K562 (cell line): ENCODE results near the gene AMBRA1. TPM values are rescaled to one million over a fixed set of nuclear protein-coding genes. Genes with fewer than 3 reads are reported as not detected.

Experiments used
- ATAC-seq: fragments of 200-7000 bp; cut with Tn5 transposase; 3 replicates; pipeline ENCODE4 v1.9.1; 2020; ENCODE audit warnings: moderate library complexity
- BruUV-seq: library from RNA; stranded (reverse); fragments of 400-500 nt; replicated peaks from 2 replicates; lab custom pipeline; 2021; lab: Mats Ljungman, UMichigan
- CTCF ChIA-PET: fragments of 300-600 bp; formaldehyde crosslinking; extraction: SDS; loops from one replicate; lab custom pipeline; 2021; ENCODE audit warnings: low intra/inter-chr PET ratio; lab: Yijun Ruan, JAX
- POLR2A ChIA-PET: fragments of 300-600, 350-650 bp; sonication (Branson Sonifier 250); formaldehyde crosslinking; extraction: SDS; loops from one replicate; lab custom pipeline; 2021; ENCODE audit warnings: antibody characterized with exemption, inconsistent platforms; lab: Yijun Ruan, JAX
- DNase-seq, 4 experiments: peaks; one replicate each; pipeline versions ENCODE4 v3.0.0 to v3.0.0-alpha.2; 2011 to 2018; ENCODE audit warnings: low spot score in 3 of 4, mixed read lengths in 3 of 4; ENCODE audit errors: extremely low read depth in 1 of 4
- FAIRE-seq: peaks from 2 replicates; lab custom pipeline; 2011; peaks lifted over from hg19 to GRCh38; lab: Jason Lieb, UNC
- H2AFZ ChIP-seq: 2 replicates; pipeline ENCODE4 v1.6.0; 2011; ENCODE audit warnings: low read depth, low read length, control low read depth, inconsistent platforms
- H3K27ac ChIP-seq: fragments of 200-600 bp; 3 replicates; pipeline ENCODE4 v1.8.0; 2011; ENCODE audit warnings: low read depth, mild to moderate bottlenecking, control low read depth, inconsistent platforms, low read length, moderate library complexity, mixed read lengths; ENCODE audit errors: extremely low read depth
- H3K27me3 ChIP-seq, 2 experiments: fragments of 300-600 bp in 1 of 2; 2 replicates in 1 of 2; 3 replicates in 1 of 2; pipeline versions ENCODE4 v1.6.0 to v1.8.0; 2011; ENCODE audit warnings: inconsistent platforms in 2 of 2, low read length in 2 of 2, mild to moderate bottlenecking in 1 of 2, mixed read lengths in 1 of 2, moderate library complexity in 1 of 2; ENCODE audit not compliant: control insufficient read depth in 2 of 2, insufficient read depth in 2 of 2
- H3K36me3 ChIP-seq: fragments of 300-600 bp; 3 replicates; pipeline ENCODE4 v1.8.0; 2011; ENCODE audit warnings: mild to moderate bottlenecking, low read length, inconsistent platforms; ENCODE audit not compliant: control insufficient read depth, insufficient read depth
- H3K4me1 ChIP-seq, 2 experiments: fragments of 200-600 bp in 1 of 2; replicated peaks in 1 of 2; 2 replicates in 1 of 2; 3 replicates in 1 of 2; pipeline versions ENCODE4 v1.5.1 to v1.8.0; 2011; ENCODE audit warnings: inconsistent platforms in 2 of 2, low read length in 2 of 2, mild to moderate bottlenecking in 1 of 2, mixed read lengths in 1 of 2, moderate library complexity in 1 of 2; ENCODE audit not compliant: control insufficient read depth in 2 of 2, insufficient read depth in 2 of 2
- H3K4me2 ChIP-seq: 2 replicates; pipeline ENCODE4 v1.6.1; 2011; ENCODE audit warnings: low read length, control low read depth, inconsistent platforms, mixed read lengths; ENCODE audit not compliant: insufficient read depth
- H3K4me3 ChIP-seq: fragments of 200-600 bp; sonication (generic), shearing (Covaris generic); 2 replicates; pipeline ENCODE4 v1.5.1; 2016; ENCODE audit warnings: control low read depth, inconsistent platforms
- H3K79me2 ChIP-seq: fragments of 200-600 bp; 3 replicates; pipeline ENCODE4 v1.8.0; 2011; ENCODE audit warnings: low read length, inconsistent platforms; ENCODE audit not compliant: control insufficient read depth, insufficient read depth
- H3K9ac ChIP-seq, 2 experiments: 2 replicates each; pipeline versions ENCODE4 v1.6.0 to v1.6.1; 2011; ENCODE audit warnings: low read depth in 2 of 2, low read length in 2 of 2, control low read depth in 1 of 2, inconsistent platforms in 1 of 2, mild to moderate bottlenecking in 1 of 2, mixed read lengths in 1 of 2; ENCODE audit not compliant: insufficient read depth in 1 of 2
- H3K9me1 ChIP-seq: one replicate; pipeline ENCODE4 v1.6.0; 2011; ENCODE audit warnings: inconsistent platforms, mild to moderate bottlenecking, low read length, moderate library complexity; ENCODE audit not compliant: control insufficient read depth, insufficient read depth
- H3K9me3 ChIP-seq: replicated peaks from 2 replicates; pipeline ENCODE4 v1.5.1; 2011; ENCODE audit warnings: low read depth, low read length, inconsistent platforms; ENCODE audit not compliant: control insufficient read depth, insufficient read depth
- H4K20me1 ChIP-seq: replicated peaks from 2 replicates; pipeline ENCODE4 v1.6.1; 2011; ENCODE audit warnings: low read length, inconsistent platforms, mixed read lengths; ENCODE audit not compliant: control insufficient read depth, insufficient read depth
- FOSL1 ChIP-seq: fragments of 200-800 bp; sonication (Bioruptor generic); conservative IDR thresholded peaks from 2 replicates; pipeline ENCODE4 v1.6.1; 2016; ENCODE audit warnings: missing genetic modification characterization, missing compliant biosample characterization
- HNRNPL ChIP-seq: fragments of 200-400 bp; formaldehyde crosslinking; IDR thresholded peaks from 2 replicates; pipeline ENCODE4 v1.6.1; 2017; ENCODE audit warnings: low read depth, mild to moderate bottlenecking, low read length
- KLF13 ChIP-seq: fragments of 450-650 bp; IDR thresholded peaks from 2 replicates; pipeline ENCODE4 v1.6.1; 2016; ENCODE audit warnings: missing genetic modification characterization, low read depth, mild to moderate bottlenecking, missing compliant biosample characterization, moderate library complexity, borderline replicate concordance
- POLR2G ChIP-seq: fragments of 200-400 bp; formaldehyde crosslinking; IDR thresholded peaks from 2 replicates; pipeline ENCODE4 v1.6.1; 2017; ENCODE audit warnings: low read depth, mild to moderate bottlenecking, antibody characterized with exemption, low read length, moderate library complexity
- SMARCB1 ChIP-seq: IDR thresholded peaks from 2 replicates; pipeline ENCODE4 v1.6.1; 2011; ENCODE audit warnings: improper control_type of control experiment, low read depth; ENCODE audit not compliant: insufficient read length
- TAF15 ChIP-seq: fragments of 200-400 bp; formaldehyde crosslinking; IDR thresholded peaks from 2 replicates; pipeline ENCODE4 v1.6.1; 2017; ENCODE audit warnings: mild to moderate bottlenecking, low read depth, low read length, moderate library complexity
- THAP12 ChIP-seq: fragments of 250-450 bp; sonication (Bioruptor Pico); IDR thresholded peaks from 2 replicates; pipeline ENCODE4 v1.9.0; 2021; ENCODE audit warnings: mild to moderate bottlenecking, inconsistent platforms
- ZBTB26 ChIP-seq: fragments of 450-650 bp; formaldehyde crosslinking; IDR thresholded peaks from 2 replicates; pipeline ENCODE4 v1.4.0; 2022; ENCODE audit warnings: missing genetic modification characterization
- ZNF395 ChIP-seq: fragments of 200-800 bp; sonication (Bioruptor generic); IDR thresholded peaks from 2 replicates; pipeline ENCODE4 v1.6.1; 2017; ENCODE audit warnings: missing genetic modification characterization, missing compliant biosample characterization
- WGBS: fragments of 100-300 bp; shearing (Covaris generic); methylation state at CpG from one replicate; pipeline ENCODE4 v1.1.6; 2016; ENCODE audit warnings: low coverage, mixed read lengths; ENCODE audit not compliant: insufficient coverage; ENCODE audit errors: missing lambda C conversion rate; 5-methylcytosine and 5-hydroxymethylcytosine counted together
- in situ Hi-C: fragments of 300-500 bp; cut with MboI; formaldehyde crosslinking; loops from 4 replicates; pipeline ENCODE4 v1.15.0; 2018; ENCODE audit warnings: inconsistent platforms, mixed read lengths
- intact Hi-C: fragments of 100-400 bp; cut with micrococcal nuclease; formaldehyde crosslinking; loops from 2 replicates; pipeline ENCODE4 v1.14.2; 2022
- polyA plus RNA-seq, 8 experiments: library from polyadenylated mRNA; depleted of rRNA in 4 of 8; stranded (reverse) in 5 of 8; unstranded in 3 of 8; fragments of >200 nt; fragmentation: Nextera tagmentation in 2 of 8; fragmentation: Illumina TruSeq in 1 of 8; extraction: Ambion mirVana in 2 of 8; extraction: Trizol in 1 of 8; gene quantifications; 2 replicates each; pipeline versions ENCODE4 v1.2.1 to v1.2.3, GENCODE V29; 2011 to 2014; ENCODE audit warnings: inconsistent platforms in 1 of 8, missing spikeins in 1 of 8
- total RNA-seq, 7 experiments: library from RNA; depleted of rRNA in 6 of 7; stranded (reverse); fragments of >200 nt in 6 of 7; fragmentation: Illumina TruSeq in 2 of 7; extraction: Trizol in 2 of 7; gene quantifications; 2 replicates each; pipeline versions ENCODE4 v1.2.1 to v1.2.3, GENCODE V29; 2011 to 2021; ENCODE audit warnings: low replicate concordance in 1 of 7

AMBRA1 gene
- total and polyA plus RNA-seq, 9 of the 15 experiments (the other 6 are each of a cell fraction or from before 2014, with no cell fraction given) = 0.15 to 24.5 (median 13.0) TPM

DNA sequence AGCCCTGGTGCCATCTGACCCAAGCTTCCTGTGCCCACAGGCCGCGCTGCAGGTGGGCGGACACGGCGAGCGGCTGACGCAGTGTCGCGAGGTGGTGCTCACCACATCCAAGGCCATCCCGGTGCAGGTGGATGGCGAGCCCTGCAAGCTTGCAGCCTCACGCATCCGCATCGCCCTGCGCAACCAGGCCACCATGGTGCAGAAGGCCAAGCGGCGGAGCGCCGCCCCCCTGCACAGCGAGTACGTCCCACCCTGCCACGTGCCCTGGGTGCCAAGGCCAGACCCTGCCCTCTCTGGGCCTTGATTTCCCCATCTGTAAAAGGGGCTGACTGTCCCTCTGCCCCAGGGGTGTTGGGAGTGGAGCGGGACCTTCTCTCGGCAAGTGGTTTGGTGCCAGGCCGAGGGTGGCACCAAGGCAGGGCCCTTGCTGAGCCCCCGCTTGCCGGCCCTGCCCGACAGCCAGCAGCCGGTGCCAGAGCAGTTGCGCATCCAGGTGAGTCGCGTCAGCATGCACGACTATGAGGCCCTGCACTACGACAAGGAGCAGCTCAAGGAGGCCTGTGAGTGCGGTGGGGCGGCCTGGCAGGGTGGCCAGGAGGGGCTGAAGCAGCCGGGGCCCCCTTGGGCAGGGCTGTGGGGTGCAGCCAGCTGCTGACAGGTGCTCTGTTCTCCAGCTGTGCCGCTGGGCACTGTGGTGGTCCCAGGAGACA lies 218.3 kb downstream of the AMBRA1 start:
- Histone ChIP-seq H3K4me1 (peaks cover 9 to 32% of the 10 kb centered on the region in 2 experiments), H4K20me1 (no peaks in the 10 kb centered on the region), H3K9me1 (no peaks in the 10 kb centered on the region), H2AFZ (no peak overlapping the region), H3K9ac (no peak overlapping the region), H3K27ac (no peak overlapping the region), H3K79me2 (no peaks in the 10 kb centered on the region), H3K4me3 (no peak overlapping the region), H3K4me2 (no peak overlapping the region), H3K36me3 (peaks cover 76% of the 10 kb centered on the region; the same call in 2 of the 3 replicates), H3K9me3 (no peaks in the 10 kb centered on the region), H3K27me3 (no peaks in the 10 kb centered on the region)
- in situ Hi-C loops (no loop called here), intact Hi-C loops (no loop called here)
- DNase-seq = no peak
- CTCF ChIA-PET = interaction anchor here (0.7 kb wide), 1 partner anchor 606 kb away, joined by 3 read pairs; no protein-coding TSS in a partner anchor
- TF ChIP-seq SMARCB1 (no peak), TAF15 (no peak), HNRNPL (0 out of 2 replicates have a peak, but pooled peaks have one; percentile 37), POLR2G (peak; percentile 2; the same call in 1 of the 2 replicates)
- no peak for FAIRE-seq
- BruUV-seq = no TSS peak
- 94% methylated on average over 23 of the region's 38 CpGs for WGBS
- no peak for ATAC-seq
- POLR2A ChIA-PET = no interaction called here

- no peaks in the 10 kb centered on the region for H3K27me3 ChIP-seq
- no peaks in the 10 kb centered on the region for H3K79me2 ChIP-seq
- no peak overlapping the region for H3K4me3 ChIP-seq
- no peaks in the 10 kb centered on the region for H3K9me3 ChIP-seq
- no TSS peak for BruUV-seq
- in situ Hi-C loops = no loop called here
- peaks cover 83% of the 10 kb centered on the region; the same call in 2 of the 3 replicates for H3K36me3 ChIP-seq
- intact Hi-C loops = no loop called here
- H3K27ac ChIP-seq = no peak overlapping the region
- WGBS = 84% methylated on average over 9 of the region's 15 CpGs
- no peak for DNase-seq
- ChIA-PET POLR2A (no interaction called here), CTCF (interaction anchor here (0.7 kb wide), 1 partner anchor 606 kb away, joined by 3 read pairs; no protein-coding TSS in a partner anchor)
- no peak overlapping the region for H3K4me2 ChIP-seq
- FAIRE-seq = no peak
- no peak for ATAC-seq
- H3K9ac ChIP-seq = no peak overlapping the region
- no peak overlapping the region for H2AFZ ChIP-seq
- no peaks in the 10 kb centered on the region for H4K20me1 ChIP-seq
- H3K9me1 ChIP-seq = no peaks in the 10 kb centered on the region
- peaks cover 7 to 27% of the 10 kb centered on the region in 2 experiments; a peak in 4 of 5 replicates for H3K4me1 ChIP-seq
- TF ChIP-seq THAP12 (CRISPR knock-in tag) (no peak), KLF13 (tag) (no peak), ZBTB26 (CRISPR knock-in tag) (no peak), ZNF395 (no peak), FOSL1 (tag) (no peak)
Measured at GRCh38 chr11:46374815-46375214, 219.0 kb downstream of the AMBRA1 start.
